Measurements from ENCODE around the gene GCH1. TPM values are rescaled to one million over a fixed set of nuclear protein-coding genes. Genes with fewer than 3 reads are reported as not detected.
"Not testable (repeated sequence)": the region's sequence is repeated elsewhere in the genome, so short reads cannot be mapped to it uniquely, and the experiment has no call there.

The GCH1 gene
- total RNA-seq, 1 experiment from 2014 or later: 0.80 TPM

GRCh38 chr14:54908973-54909372, 6.3 kb upstream of the GCH1 start:
- DNase-seq (ENCODE audit: low read depth): not testable (repeated sequence)

GRCh38 chr14:54908190-54908589, 5.6 kb upstream of the GCH1 start:
- DNase-seq (ENCODE audit: low read depth): no peak

- no peak for DNase-seq (ENCODE audit: low read depth)
These were observed 3.4 kb upstream of the GCH1 start for GRCh38 chr14:54906075-54906474.

- DNase-seq (ENCODE audit: low read depth): peak; percentile 20
These were observed 494 bp downstream of the GCH1 start for GRCh38 chr14:54902143-54902520.

- no peak for DNase-seq (ENCODE audit: low read depth)
These were observed 1.1 kb downstream of the GCH1 start for GRCh38 chr14:54901380-54902142.

- no peak for DNase-seq (ENCODE audit: low read depth)
These were observed 3.1 kb downstream of the GCH1 start for GRCh38 chr14:54899573-54899972.

- not testable (repeated sequence) for DNase-seq (ENCODE audit: low read depth)
These were observed 4.6 kb downstream of the GCH1 start for GRCh38 chr14:54897809-54898555.

GRCh38 chr14:54895683-54896082, 6.9 kb downstream of the GCH1 start:
- DNase-seq (ENCODE audit: low read depth): no peak

- peak; percentile 19 for DNase-seq (ENCODE audit: low read depth)
These were observed 7.6 kb downstream of the GCH1 start for GRCh38 chr14:54894995-54895394.

GRCh38 chr14:54893151-54893760, 9.4 kb downstream of the GCH1 start:
- peak; percentile 64 for DNase-seq (ENCODE audit: low read depth)

GRCh38 chr14:54891471-54892245, 11.0 kb downstream of the GCH1 start:
- DNase-seq (ENCODE audit: low read depth): no peak

GRCh38 chr14:54890788-54891187, 11.8 kb downstream of the GCH1 start:
- no peak for DNase-seq (ENCODE audit: low read depth)

- DNase-seq (ENCODE audit: low read depth): no peak
These were observed 12.7 kb downstream of the GCH1 start for GRCh38 chr14:54889919-54890318.

GRCh38 chr14:54882521-54882920, 20.1 kb downstream of the GCH1 start:
- DNase-seq (ENCODE audit: low read depth): no peak

GRCh38 chr14:54881761-54882401, 20.7 kb downstream of the GCH1 start:
- peak; percentile 32 for DNase-seq (ENCODE audit: low read depth)

- peak; percentile 47 for DNase-seq (ENCODE audit: low read depth)
These were observed 21.3 kb downstream of the GCH1 start for GRCh38 chr14:54881235-54881760.

GRCh38 chr14:54877703-54878021, 25.0 kb downstream of the GCH1 start:
- DNase-seq (ENCODE audit: low read depth): no peak

GRCh38 chr14:54877015-54877702, 25.5 kb downstream of the GCH1 start:
- DNase-seq (ENCODE audit: low read depth): no peak

GRCh38 chr14:54875648-54876047, 27.0 kb downstream of the GCH1 start:
- DNase-seq (ENCODE audit: low read depth): not testable (repeated sequence)

Measured in LHCN-M2 (cell line).